ENCODE results near the gene SLC25A26.

SLC25A26 gene

DNA sequence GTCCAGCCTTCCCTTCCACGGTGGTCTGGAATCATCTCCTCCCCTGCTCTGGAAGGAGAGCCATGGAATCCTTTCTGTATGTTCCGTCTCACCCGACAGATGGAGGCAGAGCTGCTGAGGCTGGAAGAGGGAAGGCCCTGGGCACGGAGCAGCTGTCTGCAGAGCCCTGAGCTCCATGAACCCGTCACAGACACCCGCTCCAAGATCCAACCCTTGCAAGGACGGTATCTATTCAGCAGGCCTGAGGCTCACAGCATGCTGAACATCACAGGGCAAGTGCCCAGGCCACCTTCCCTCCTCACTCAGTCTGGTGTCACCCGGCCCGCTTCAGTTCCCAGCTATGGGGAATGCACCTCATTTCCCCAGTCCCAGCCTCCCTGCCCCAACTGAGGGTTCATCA lies 176.1 kb downstream of the SLC25A26 start:
- H3K27ac ChIP-seq = no peak overlapping the region
- H3K27me3 ChIP-seq (replicated peaks) = no peaks in the 10 kb centered on the region
- no peak for TF ChIP-seq CTCF (IDR thresholded peaks at IDR 0.05; ENCODE audit: low read depth, low read length, missing control alignments)
- in situ Hi-C loops (cut with HindIII; ENCODE audit: low pct_ligation_motif_present, low sequenced_read_pairs) = no loop called here
- H3K36me3 ChIP-seq (replicated peaks) = peaks cover 13% of the 10 kb centered on the region
- DNase-seq = no peak
- H3K4me3 ChIP-seq (ENCODE audit: low read depth, low read length) = no peak overlapping the region

- H3K27ac ChIP-seq = no peak overlapping the region
- TF ChIP-seq CTCF (IDR thresholded peaks at IDR 0.05; ENCODE audit: low read depth, low read length, missing control alignments) = no peak
- peaks cover 13% of the 10 kb centered on the region for H3K36me3 ChIP-seq (replicated peaks)
- H3K4me3 ChIP-seq (ENCODE audit: low read depth, low read length) = no peak overlapping the region
- H3K27me3 ChIP-seq (replicated peaks) = no peaks in the 10 kb centered on the region
- in situ Hi-C loops (cut with HindIII; ENCODE audit: low pct_ligation_motif_present, low sequenced_read_pairs) = no loop called here
- DNase-seq = no peak
Measured at GRCh38 chr3:66397745-66398144, 176.9 kb downstream of the SLC25A26 start.

DNA sequence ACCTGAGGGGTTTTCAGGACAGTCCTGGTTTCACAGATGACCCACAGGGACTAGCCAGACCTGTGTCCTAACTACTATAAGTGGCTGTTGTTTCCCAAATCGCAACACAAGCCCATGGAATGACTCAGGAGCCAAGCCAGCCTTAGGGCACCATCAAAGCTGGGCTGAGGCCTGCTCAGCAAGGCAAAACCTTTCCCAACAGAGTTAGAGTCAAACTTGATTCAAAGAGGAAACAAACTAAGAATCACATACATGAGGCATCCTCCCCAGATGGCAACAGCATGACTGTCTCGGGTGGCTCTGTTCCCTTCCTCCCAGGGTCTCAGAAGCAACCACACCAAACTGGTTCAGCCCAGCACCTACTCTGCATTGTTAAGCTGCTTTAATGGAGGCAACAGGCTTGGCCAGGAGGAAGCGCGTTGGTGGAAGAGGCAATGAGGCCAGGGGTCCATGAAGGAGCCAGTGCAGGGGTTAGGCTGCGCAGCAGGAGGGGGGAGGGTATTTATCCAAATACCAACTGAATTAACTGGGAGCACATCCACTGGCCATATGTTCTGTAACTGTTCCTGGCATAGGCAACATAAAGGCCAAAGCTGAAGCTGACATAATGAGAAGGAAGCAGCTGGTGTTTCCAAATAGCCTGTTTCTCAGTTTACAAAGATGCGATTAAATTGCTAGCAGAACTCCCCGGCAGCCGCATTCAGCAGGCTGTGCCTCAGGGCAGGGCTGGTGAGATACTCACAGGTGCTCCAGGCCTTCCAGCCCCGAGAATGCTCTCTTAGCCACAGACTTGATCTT lies 177.6 kb downstream of the SLC25A26 start:
- H3K36me3 ChIP-seq (replicated peaks) = peaks cover 11% of the 10 kb centered on the region
- in situ Hi-C loops (cut with HindIII; ENCODE audit: low pct_ligation_motif_present, low sequenced_read_pairs) = no loop called here
- H3K27me3 ChIP-seq (replicated peaks) = no peaks in the 10 kb centered on the region
- H3K27ac ChIP-seq = no peak overlapping the region
- H3K4me3 ChIP-seq (ENCODE audit: low read depth, low read length) = no peak overlapping the region
- no peak for TF ChIP-seq CTCF (IDR thresholded peaks at IDR 0.05; ENCODE audit: low read depth, low read length, missing control alignments)
- DNase-seq = no peak

DNA sequence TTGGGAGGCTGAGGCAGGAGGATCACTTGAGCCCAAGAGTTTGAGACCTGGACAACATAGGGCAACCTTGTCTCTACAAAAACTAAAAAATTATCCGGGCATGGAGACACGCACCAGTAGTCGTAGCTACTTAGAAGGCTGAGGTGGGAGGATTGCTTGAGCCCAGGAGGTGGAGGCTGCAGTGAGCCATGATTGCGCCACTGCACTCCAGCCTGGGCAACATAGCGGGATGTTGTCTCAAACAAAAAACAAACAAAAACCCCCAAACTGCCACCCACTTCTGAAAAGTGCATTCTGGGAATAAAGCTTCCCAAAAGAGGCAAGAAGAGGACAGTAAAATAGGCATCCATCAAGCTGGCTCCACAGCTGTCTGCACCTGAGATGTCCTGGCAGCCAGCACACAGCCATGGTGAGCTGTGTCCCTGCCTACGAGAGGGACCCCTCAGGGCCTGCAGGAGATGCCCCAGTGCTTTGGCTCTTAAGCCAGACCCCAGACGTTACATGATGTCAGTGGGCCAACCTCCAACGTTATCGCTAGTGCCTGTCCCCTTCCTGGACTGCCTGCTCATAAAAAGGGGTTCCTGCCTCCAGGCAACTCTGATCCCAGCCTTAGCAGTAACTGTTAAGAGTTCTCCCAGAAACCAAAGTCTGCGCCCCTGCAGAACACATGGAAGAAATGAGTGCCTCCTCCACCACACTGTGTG lies 178.9 kb downstream of the SLC25A26 start:
- DNase-seq = no peak
- Histone ChIP-seq H3K27me3 (replicated peaks) (no peaks in the 10 kb centered on the region), H3K36me3 (replicated peaks) (peaks cover 11% of the 10 kb centered on the region), H3K4me3 (ENCODE audit: low read depth, low read length) (no peak overlapping the region), H3K27ac (no peak overlapping the region)
- TF ChIP-seq CTCF (IDR thresholded peaks at IDR 0.05; ENCODE audit: low read depth, low read length, missing control alignments) = no peak
- in situ Hi-C loops (cut with HindIII; ENCODE audit: low pct_ligation_motif_present, low sequenced_read_pairs) = no loop called here

DNA sequence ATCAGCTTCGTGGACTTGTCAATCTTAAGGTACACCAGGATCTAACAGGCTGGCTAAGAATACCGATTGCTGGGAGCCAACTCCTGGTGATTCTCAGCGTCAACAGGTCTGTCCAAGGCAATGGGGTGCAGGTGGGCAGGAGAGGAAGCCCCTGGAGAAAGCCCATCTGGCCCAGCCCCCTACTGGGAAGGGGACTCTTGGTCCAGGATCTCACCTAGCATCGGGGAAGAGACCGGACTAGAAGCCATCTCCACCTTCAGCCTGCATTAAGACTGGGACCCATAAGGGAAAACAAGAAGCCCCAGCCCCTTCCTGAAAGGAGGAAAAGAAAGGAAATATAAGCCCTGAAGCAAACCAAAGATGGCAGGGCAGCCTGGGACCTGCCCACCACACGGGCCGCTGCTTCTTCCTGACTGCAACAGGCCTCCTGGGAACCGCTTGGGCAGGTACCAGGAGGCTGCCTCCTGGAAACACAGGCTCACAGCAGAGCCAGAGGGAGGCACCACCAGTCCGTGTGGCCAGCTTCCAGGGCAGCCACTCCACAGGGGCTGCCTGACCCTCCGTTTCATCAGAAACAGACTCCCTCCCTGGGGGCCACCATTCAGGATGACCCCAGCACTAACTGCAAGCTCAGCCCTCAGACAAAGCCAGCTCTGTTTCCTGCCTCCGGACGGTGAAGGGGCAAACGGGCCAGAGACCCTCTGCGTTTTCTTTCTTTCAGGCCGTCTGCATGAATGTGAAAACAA lies 179.8 kb downstream of the SLC25A26 start:
- H3K36me3 ChIP-seq (replicated peaks) = peaks cover 13% of the 10 kb centered on the region
- TF ChIP-seq CTCF (IDR thresholded peaks at IDR 0.05; ENCODE audit: low read depth, low read length, missing control alignments) = peak; percentile 29
- in situ Hi-C loops (cut with HindIII; ENCODE audit: low pct_ligation_motif_present, low sequenced_read_pairs) = no loop called here
- no peak overlapping the region for H3K4me3 ChIP-seq (ENCODE audit: low read depth, low read length)
- H3K27me3 ChIP-seq (replicated peaks) = no peaks in the 10 kb centered on the region
- no peak overlapping the region for H3K27ac ChIP-seq
- DNase-seq = no peak
